ENCODE measurements around the gene PBX3.

PBX3 gene

GRCh38 chr9:125985142-125985997 is 238.2 kb downstream of the PBX3 start:
- no peak for DNase-seq

GRCh38 chr9:125985998-125986655 is 239.0 kb downstream of the PBX3 start:
- no peak for DNase-seq

- DNase-seq: no peak
Observed at GRCh38 chr9:125986966-125987365, 239.8 kb downstream of the PBX3 start.

GRCh38 chr9:125987420-125987819 is 240.2 kb downstream of the PBX3 start:
- no peak for DNase-seq

GRCh38 chr9:125988479-125989050 is 241.4 kb downstream of the PBX3 start:
- DNase-seq: no peak

- no peak for DNase-seq
Observed at GRCh38 chr9:125989090-125989501, 241.9 kb downstream of the PBX3 start.

- DNase-seq: no peak
Observed at GRCh38 chr9:125989524-125990180, 242.5 kb downstream of the PBX3 start.

- DNase-seq: no peak
Observed at GRCh38 chr9:125990186-125990792, 243.1 kb downstream of the PBX3 start.

- no peak for DNase-seq
Observed at GRCh38 chr9:125990793-125991220, 243.6 kb downstream of the PBX3 start.

- DNase-seq: no peak
Observed at GRCh38 chr9:125991886-125992529, 244.8 kb downstream of the PBX3 start.

GRCh38 chr9:125992557-125992956 is 245.4 kb downstream of the PBX3 start:
- DNase-seq: no peak

GRCh38 chr9:125993466-125993865 is 246.3 kb downstream of the PBX3 start:
- no peak for DNase-seq

GRCh38 chr9:125994066-125994943 is 247.1 kb downstream of the PBX3 start:
- no peak for DNase-seq

- DNase-seq: no peak
Observed at GRCh38 chr9:125995006-125995405, 247.8 kb downstream of the PBX3 start.

- no peak for DNase-seq
Observed at GRCh38 chr9:125995706-125996105, 248.5 kb downstream of the PBX3 start.

GRCh38 chr9:125996791-125997190 is 249.6 kb downstream of the PBX3 start:
- no peak for DNase-seq

- no peak for DNase-seq
Observed at GRCh38 chr9:125997196-125997823, 250.1 kb downstream of the PBX3 start.

- DNase-seq: no peak
Observed at GRCh38 chr9:125998837-125999503, 251.8 kb downstream of the PBX3 start.

- DNase-seq: no peak
Observed at GRCh38 chr9:125999504-125999881, 252.3 kb downstream of the PBX3 start.

- no peak for DNase-seq
Observed at GRCh38 chr9:126000256-126000655, 253.1 kb downstream of the PBX3 start.

All from activated naive CD4-positive, alpha-beta T cell treated with Interleukin-2 at 50 U/mL for 16 hours (primary cell).